ENCODE measurements around the gene SEMA4D. TPM values are rescaled to one million over a fixed set of nuclear protein-coding genes. Genes with fewer than 3 reads are reported as not detected.
A peak's percentile ranks its signal among the peaks of the same experiment; 100 is the strongest.

Gene SEMA4D
- total and polyA plus RNA-seq, 2 of the 13 experiments (the other 11 are each of a cell fraction or from before 2014, with no cell fraction given), result 0.13 to 0.16 TPM

GRCh38 chr9:89318123-89319014 is 179.5 kb downstream of the SEMA4D start, which contains the start of gene SECISBP2 (continued):
- TF ChIP-seq ZNF746 (CRISPR knock-in tag; IDR thresholded peaks at IDR 0.05) (peak; percentile 21; the same call in 1 of the 2 replicates), ELF4 (CRISPR knock-in tag; IDR thresholded peaks at IDR 0.05; ENCODE audit: borderline replicate concordance) (peak; percentile 87), ZNF773 (CRISPR knock-in tag; IDR thresholded peaks at IDR 0.05; ENCODE audit: borderline replicate concordance) (peak; percentile 39; the same call in 1 of the 2 replicates), HINFP (CRISPR knock-in tag; IDR thresholded peaks at IDR 0.05; ENCODE audit: low read depth) (peak; percentile 71; the same call in 1 of the 2 replicates), ZNF362 (CRISPR knock-in tag; IDR thresholded peaks at IDR 0.05; ENCODE audit: borderline replicate concordance) (no peak), RFX1 (IDR thresholded peaks at IDR 0.05) (no peak), POLR2A (IDR thresholded peaks at IDR 0.05; ENCODE audit: insufficient read depth in 1 of 2, low read depth in 2 of 2, low read length in 2 of 2) (peak; percentile 77 to 94), HHEX (CRISPR knock-in tag; IDR thresholded peaks at IDR 0.05) (no peak), MATR3 (CRISPR knock-in tag; IDR thresholded peaks at IDR 0.05) (peak; percentile 81; the same call in 1 of the 2 replicates), SAP130 (CRISPR knock-in tag; IDR thresholded peaks at IDR 0.05; ENCODE audit: low read depth) (peak; percentile 97), RBM22 (optimal IDR thresholded peaks at IDR 0.05; ENCODE audit: low read length) (peak; percentile 99), ZBTB49 (CRISPR knock-in tag; IDR thresholded peaks at IDR 0.05; ENCODE audit: borderline replicate concordance) (no peak), AFF4 (CRISPR knock-in tag; IDR thresholded peaks at IDR 0.05) (no peak), ZSCAN5A (CRISPR knock-in tag; IDR thresholded peaks at IDR 0.05; ENCODE audit: borderline replicate concordance) (peak; percentile 88; the same call in 1 of the 2 replicates), ZFP90 (CRISPR knock-in tag; IDR thresholded peaks at IDR 0.05; ENCODE audit: borderline replicate concordance) (peak; percentile 95; the same call in 1 of the 2 replicates), RARA (CRISPR knock-in tag; IDR thresholded peaks at IDR 0.05) (peak; percentile 31), ZNF766 (CRISPR knock-in tag; IDR thresholded peaks at IDR 0.05; ENCODE audit: borderline replicate concordance) (peak; percentile 95; the same call in 1 of the 2 replicates), SPEN (CRISPR knock-in tag; IDR thresholded peaks at IDR 0.05; ENCODE audit: low read depth) (peak; percentile 98)
